Measurements from ENCODE around the gene GDA.
A peak's percentile ranks its signal among the peaks of the same experiment; 100 is the strongest.

GDA gene

DNA sequence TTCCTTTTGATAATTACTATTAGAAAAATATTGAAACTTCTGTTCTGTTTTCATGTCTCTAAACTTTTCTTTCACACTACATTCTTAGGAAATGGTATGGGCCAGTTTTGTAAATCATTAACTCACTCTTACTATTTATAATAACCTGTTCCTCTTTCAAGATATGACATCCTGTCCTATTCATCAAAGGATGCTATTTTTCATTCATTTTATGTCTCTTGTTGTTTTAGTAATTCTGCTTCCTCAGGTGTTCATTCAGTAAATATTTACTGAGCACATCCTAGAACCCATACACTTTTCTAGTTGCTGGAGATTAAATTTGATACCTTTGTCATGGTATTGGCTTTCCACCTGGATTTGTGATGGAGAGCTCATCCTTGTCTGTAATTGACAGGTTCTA lies 58.0 kb downstream of the GDA start:
- H3K36me3 ChIP-seq (replicated peaks; ENCODE audit: insufficient read depth, low read length): no peaks in the 10 kb centered on the region
- no peak overlapping the region for H2AFZ ChIP-seq (ENCODE audit: low read length)
- H3K4me3 ChIP-seq (ENCODE audit: low read length): no peak overlapping the region
- no peak overlapping the region for H3K9ac ChIP-seq (ENCODE audit: low read length)
- no peaks in the 10 kb centered on the region for H3K9me2 ChIP-seq (replicated peaks; ENCODE audit: insufficient read depth, low read length)
- H3F3A ChIP-seq (ENCODE audit: insufficient read depth, low read length): no peaks in the 10 kb centered on the region
- H3K9me3 ChIP-seq (replicated peaks; ENCODE audit: insufficient read depth, low read length): no peaks in the 10 kb centered on the region
- TF ChIP-seq CTCF (IDR thresholded peaks at IDR 0.05; ENCODE audit: low read length) (no peak), EZH2 (optimal IDR thresholded peaks at IDR 0.05; ENCODE audit: low read depth, low read length) (no peak), EZH2phosphoT487 (IDR thresholded peaks at IDR 0.05; ENCODE audit: low read length) (no peak)
- no peaks in the 10 kb centered on the region for H3K27me3 ChIP-seq (replicated peaks; ENCODE audit: insufficient read depth, low read length)
- H4K20me1 ChIP-seq (ENCODE audit: insufficient read depth, low read length): no peaks in the 10 kb centered on the region
- no peak overlapping the region for H3K4me2 ChIP-seq (ENCODE audit: low read depth, low read length)
- H3K27ac ChIP-seq (ENCODE audit: low read length): no peak overlapping the region
- no peak for DNase-seq
- H3K4me1 ChIP-seq (ENCODE audit: low read length): peaks cover 30% of the 10 kb centered on the region
- no peaks in the 10 kb centered on the region for H3K79me2 ChIP-seq (ENCODE audit: low read length)

DNA sequence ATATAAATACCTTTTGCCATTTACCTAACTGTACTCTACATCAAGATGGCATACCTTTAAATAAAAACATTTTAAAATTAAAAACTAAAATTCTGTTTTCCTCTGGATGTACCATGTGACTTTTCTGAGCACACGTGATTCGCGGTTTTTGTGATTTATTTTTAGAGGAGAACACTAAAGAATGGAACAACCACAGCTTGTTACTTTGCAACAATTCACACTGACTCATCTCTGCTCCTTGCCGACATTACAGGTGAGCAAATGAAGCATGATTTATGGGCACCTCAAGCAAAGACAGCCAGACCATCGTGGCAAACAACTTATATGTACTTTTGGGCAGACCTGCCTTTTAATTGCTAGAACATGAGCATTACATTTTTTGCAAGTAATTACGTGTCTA lies 61.3 kb downstream of the GDA start:
- H3K27ac ChIP-seq (ENCODE audit: low read length): peak overlapping the region; percentile 25; the same call in 1 of the 2 replicates
- TF ChIP-seq CTCF (IDR thresholded peaks at IDR 0.05; ENCODE audit: low read length) (no peak), EZH2phosphoT487 (IDR thresholded peaks at IDR 0.05; ENCODE audit: low read length) (no peak), EZH2 (optimal IDR thresholded peaks at IDR 0.05; ENCODE audit: low read depth, low read length) (no peak)
- no peaks in the 10 kb centered on the region for H3K79me2 ChIP-seq (ENCODE audit: low read length)
- H3F3A ChIP-seq (ENCODE audit: insufficient read depth, low read length): no peaks in the 10 kb centered on the region
- H3K4me2 ChIP-seq (ENCODE audit: low read depth, low read length): peak overlapping the region; percentile 60
- peak overlapping the region; percentile 5; the same call in 1 of the 2 replicates for H3K9ac ChIP-seq (ENCODE audit: low read length)
- peaks cover 24% of the 10 kb centered on the region for H3K4me1 ChIP-seq (ENCODE audit: low read length)
- no peaks in the 10 kb centered on the region for H3K9me2 ChIP-seq (replicated peaks; ENCODE audit: insufficient read depth, low read length)
- peak overlapping the region; percentile 25; the same call in 1 of the 2 replicates for H3K4me3 ChIP-seq (ENCODE audit: low read length)
- no peaks in the 10 kb centered on the region for H4K20me1 ChIP-seq (ENCODE audit: insufficient read depth, low read length)
- peak; percentile 38 for DNase-seq
- no peaks in the 10 kb centered on the region for H3K9me3 ChIP-seq (replicated peaks; ENCODE audit: insufficient read depth, low read length)
- peak overlapping the region; percentile 52 for H2AFZ ChIP-seq (ENCODE audit: low read length)
- no peaks in the 10 kb centered on the region for H3K27me3 ChIP-seq (replicated peaks; ENCODE audit: insufficient read depth, low read length)
- H3K36me3 ChIP-seq (replicated peaks; ENCODE audit: insufficient read depth, low read length): no peaks in the 10 kb centered on the region

DNA sequence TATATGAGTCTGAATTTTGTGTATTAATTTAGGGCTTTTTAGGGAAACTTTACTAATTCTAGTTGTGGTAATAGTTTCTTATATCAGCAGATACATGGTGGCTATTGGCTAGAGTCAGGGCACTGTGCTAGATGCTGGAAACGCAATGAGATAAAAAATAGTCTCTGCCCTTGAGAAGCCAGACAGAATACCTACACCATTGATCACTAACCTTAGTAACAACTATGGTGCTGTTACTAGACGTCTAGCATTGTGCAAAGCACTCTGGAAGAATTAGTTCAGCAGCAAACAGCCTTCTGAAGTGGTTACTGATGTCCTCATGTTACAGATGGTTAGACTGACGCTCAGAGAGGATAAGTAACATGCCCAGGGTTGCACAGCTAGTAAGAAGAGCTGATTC lies 61.8 kb downstream of the GDA start:
- Histone ChIP-seq H3K4me3 (ENCODE audit: low read length) (no peak overlapping the region), H3K27me3 (replicated peaks; ENCODE audit: insufficient read depth, low read length) (no peaks in the 10 kb centered on the region), H3K4me2 (ENCODE audit: low read depth, low read length) (peak overlapping the region; percentile 60), H3K36me3 (replicated peaks; ENCODE audit: insufficient read depth, low read length) (no peaks in the 10 kb centered on the region), H3K27ac (ENCODE audit: low read length) (no peak overlapping the region; the same call in 1 of the 2 replicates), H3K4me1 (ENCODE audit: low read length) (peaks cover 19% of the 10 kb centered on the region), H3K9me2 (replicated peaks; ENCODE audit: insufficient read depth, low read length) (no peaks in the 10 kb centered on the region), H3K79me2 (ENCODE audit: low read length) (no peaks in the 10 kb centered on the region), H3K9me3 (replicated peaks; ENCODE audit: insufficient read depth, low read length) (no peaks in the 10 kb centered on the region), H3K9ac (ENCODE audit: low read length) (no peak overlapping the region; the same call in 1 of the 2 replicates), H2AFZ (ENCODE audit: low read length) (peak overlapping the region; percentile 52), H4K20me1 (ENCODE audit: insufficient read depth, low read length) (no peaks in the 10 kb centered on the region), H3F3A (ENCODE audit: insufficient read depth, low read length) (no peaks in the 10 kb centered on the region)
- DNase-seq: no peak
- TF ChIP-seq EZH2 (optimal IDR thresholded peaks at IDR 0.05; ENCODE audit: low read depth, low read length) (no peak), CTCF (IDR thresholded peaks at IDR 0.05; ENCODE audit: low read length) (no peak), EZH2phosphoT487 (IDR thresholded peaks at IDR 0.05; ENCODE audit: low read length) (no peak)
